Measurements from ENCODE around the gene NSD1.
"Not testable (repeated sequence)": the region's sequence is repeated elsewhere in the genome, so short reads cannot be mapped to it uniquely, and the experiment has no call there.

The NSD1 gene

DNA sequence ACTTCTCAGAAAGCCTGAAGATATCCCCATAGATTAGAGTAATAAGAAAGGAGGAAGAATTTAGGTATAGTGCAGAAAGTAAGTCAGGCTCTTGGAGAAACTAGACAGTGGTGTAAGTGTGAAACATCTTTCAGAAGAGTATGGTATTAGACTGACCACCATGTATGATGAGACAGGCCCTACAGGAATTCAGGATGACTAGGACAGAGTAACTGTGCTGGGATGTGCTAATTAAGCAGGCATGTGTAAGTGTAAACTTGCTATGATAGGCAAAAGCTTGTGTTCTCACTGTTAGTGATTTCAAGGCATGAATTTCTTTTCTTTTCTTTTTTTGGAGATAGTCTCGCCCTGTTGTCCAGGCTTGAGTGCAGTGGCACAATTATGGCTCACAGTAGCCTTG is 99.2 kb downstream of the NSD1 start:
- peak; percentile 85 for DNase-seq

DNA sequence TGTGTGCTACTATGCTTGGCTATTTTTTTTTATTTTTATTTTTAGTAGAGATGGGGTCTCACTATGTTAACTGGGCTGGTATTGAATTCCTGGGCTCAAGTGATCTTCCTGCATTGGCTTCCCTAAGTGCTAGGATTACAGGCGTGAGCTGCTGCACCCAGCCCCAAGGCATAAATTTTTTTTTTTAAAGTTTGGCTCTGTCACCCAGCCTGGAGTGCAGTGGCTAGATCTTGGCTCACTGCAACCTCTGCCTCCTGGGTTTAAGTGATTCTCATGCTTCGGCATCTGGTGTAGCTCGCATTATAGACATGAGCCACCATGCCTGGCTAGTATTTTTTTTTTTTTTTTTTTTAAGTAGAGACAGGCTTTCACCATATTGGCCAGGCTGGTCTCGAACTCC is 99.6 kb downstream of the NSD1 start:
- no peak for DNase-seq

DNA sequence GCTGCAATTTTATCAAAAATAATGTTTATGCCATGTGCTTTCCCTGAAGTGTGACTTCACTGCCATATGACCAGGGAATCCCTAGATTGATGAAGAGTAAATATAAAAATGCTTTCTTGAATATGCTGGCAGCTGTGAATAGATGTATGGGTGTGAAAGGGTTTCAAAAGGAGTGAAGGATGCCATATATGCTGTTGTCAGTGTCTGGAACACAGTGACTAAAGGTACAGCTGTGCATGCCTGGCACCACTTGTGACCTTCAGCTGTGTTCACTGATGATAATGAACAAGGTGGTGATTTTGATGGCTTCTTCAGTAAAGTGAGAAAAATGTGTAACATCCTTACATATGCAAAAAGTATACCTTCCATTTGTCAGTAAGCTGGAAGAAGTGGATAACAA is 100.2 kb downstream of the NSD1 start:
- no peak for DNase-seq

DNA sequence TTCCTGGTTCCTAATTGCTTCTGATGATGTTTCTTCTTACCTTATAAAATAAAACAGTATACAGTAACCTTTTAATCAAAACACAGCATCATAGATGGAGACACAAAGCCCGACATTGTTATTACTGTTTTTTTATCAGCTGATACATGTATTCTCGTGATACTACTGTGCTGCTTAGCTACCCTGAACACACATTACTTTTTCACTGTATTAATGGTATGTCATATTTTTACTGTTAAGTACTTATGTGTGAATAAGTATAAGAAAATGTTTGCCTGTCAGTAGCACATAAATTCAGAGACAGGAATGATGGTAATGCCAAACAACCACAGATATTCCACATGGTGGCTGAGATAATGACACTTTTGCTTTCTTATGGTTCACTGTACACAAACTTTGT is 101.3 kb downstream of the NSD1 start:
- DNase-seq: peak; percentile 68

GRCh38 chr5:177241768-177242167 is 108.2 kb downstream of the NSD1 start:
- no peak for DNase-seq

DNA sequence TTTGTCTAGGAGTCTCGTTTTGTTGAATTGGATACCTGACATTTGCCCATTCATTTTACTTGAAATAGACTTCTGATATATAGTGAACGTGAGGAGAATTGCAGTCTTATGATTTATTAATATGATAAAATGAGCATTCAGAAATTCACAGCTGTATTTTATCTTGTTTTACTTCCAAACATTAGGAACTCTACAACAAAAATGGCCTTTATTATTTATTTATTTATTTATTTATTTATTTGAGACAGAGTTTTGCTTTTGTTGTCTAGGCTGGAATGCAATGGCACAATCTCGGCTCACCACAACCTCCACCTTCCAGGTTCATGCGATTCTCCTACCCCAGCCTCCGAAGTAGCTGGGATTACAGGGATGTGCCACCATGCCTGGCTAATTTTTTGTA is 108.7 kb downstream of the NSD1 start:
- no peak for DNase-seq

GRCh38 chr5:177249761-177250537 is 116.4 kb downstream of the NSD1 start:
- DNase-seq: no peak

GRCh38 chr5:177253252-177253651 is 119.7 kb downstream of the NSD1 start:
- no peak for DNase-seq

DNA sequence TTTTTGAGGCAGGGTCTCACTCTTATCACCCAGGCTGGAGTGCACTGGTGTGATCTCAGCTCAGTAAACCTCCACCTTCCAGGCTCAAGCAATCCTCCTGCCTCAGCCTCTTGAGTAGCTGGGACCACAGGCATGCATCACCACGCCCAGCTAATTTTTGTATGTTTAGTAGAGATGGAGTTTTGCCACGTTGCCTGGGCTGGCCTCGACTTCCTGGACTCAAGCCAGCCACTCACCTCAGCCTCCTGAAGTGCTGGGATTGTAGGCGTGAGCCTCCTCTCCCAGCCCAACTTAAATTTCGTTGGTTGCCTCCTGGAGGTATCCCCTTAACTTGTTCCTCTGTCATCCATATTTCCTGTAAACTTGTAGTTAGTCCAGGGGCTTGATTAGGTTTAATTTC is 122.7 kb downstream of the NSD1 start:
- DNase-seq: peak; percentile 29

- DNase-seq: not testable (repeated sequence)
Observed at GRCh38 chr5:177258711-177259110, 125.1 kb downstream of the NSD1 start.

- no peak for DNase-seq
Observed at GRCh38 chr5:177260961-177261360, 127.4 kb downstream of the NSD1 start.

- no peak for DNase-seq
Observed at GRCh38 chr5:177261510-177261909, 127.9 kb downstream of the NSD1 start.

GRCh38 chr5:177264178-177264577 is 130.6 kb downstream of the NSD1 start:
- no peak for DNase-seq

- no peak for DNase-seq
Observed at GRCh38 chr5:177265395-177265794, 131.8 kb downstream of the NSD1 start.

GRCh38 chr5:177269232-177269895 is 135.8 kb downstream of the NSD1 start:
- no peak for DNase-seq

DNA sequence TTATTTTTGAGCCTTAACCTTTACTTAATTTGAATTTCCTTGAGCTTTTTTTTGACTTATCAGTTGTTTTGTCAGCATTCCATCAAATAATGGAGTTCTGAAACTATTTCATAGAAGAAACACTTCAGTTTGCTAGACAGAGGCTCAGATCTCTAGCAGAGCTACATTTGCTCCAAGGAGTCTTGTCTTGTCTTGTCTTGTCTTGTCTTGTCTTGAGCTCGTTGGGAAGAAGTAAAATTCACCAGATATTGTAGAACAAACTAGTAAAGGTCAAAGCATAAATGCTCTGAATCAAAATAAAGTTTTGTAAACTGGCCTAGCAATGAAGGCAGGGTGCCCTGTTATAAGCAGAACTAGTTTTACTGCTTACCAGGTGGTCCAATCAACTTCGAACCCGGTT is 136.4 kb downstream of the NSD1 start:
- no peak for DNase-seq

DNA sequence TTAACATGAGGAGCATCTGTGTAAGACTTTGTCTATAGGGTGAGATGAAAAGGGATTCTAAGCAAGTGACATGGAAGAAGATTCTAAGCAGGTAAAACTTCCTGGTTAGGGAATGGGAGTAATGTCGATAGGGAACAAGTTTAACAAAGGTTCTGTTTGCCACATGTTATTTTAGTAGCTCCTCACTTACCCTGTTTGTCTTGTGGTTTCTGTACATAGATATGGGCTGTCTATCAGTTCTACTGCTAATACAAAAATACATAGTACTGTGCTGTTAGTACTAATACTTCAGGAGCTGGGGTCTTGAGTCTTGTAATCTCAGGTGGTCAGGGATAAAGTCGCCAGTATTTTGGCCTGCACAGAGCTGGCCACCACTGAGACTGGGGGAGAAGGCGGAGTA is 137.1 kb downstream of the NSD1 start:
- DNase-seq: no peak

DNA sequence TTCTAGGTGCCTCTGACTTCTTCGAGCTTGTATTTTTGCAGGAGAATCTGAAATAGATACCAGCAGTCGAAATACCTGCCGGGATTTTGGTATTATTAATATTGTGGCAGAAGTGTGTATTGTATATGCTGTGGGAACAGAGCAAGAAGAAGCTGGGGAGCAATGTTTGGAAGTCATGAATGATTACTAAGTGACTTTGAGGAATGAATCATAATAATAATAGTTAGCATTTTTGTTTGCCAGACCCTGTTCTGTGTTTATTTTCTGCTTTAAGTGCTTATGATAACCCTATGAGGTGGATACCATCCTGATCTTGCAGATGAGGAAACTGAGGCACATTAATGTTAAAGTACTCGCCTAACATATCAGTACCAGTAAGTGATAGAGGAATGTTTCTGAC is 137.5 kb downstream of the NSD1 start:
- no peak for DNase-seq

- no peak for DNase-seq
Observed at GRCh38 chr5:177275883-177276282, 142.3 kb downstream of the NSD1 start.

- no peak for DNase-seq
Observed at GRCh38 chr5:177276886-177277285, 143.3 kb downstream of the NSD1 start.

DNA sequence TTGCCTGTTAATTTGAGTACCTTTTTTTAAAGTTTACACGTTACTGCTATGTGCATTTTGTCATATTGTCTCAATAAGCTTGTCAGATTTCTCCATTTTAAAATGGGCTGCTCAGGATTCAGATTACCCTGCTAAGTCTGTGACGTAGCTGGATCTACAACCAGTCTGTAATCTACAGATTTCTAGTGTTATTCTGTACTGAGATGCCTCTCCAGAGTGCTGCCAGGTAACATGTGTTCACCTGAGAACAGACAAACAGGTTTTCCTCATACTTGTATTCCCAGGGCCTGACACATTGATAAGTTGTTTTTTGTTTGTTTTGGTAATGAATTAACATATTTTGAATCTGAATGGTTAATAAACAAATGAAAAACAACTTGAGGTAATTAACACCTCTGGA is 154.6 kb downstream of the NSD1 start:
- no peak for DNase-seq

GRCh38 chr5:177290816-177291596 is 157.4 kb downstream of the NSD1 start:
- DNase-seq: no peak

- no peak for DNase-seq
Observed at GRCh38 chr5:177291735-177292134, 158.2 kb downstream of the NSD1 start.

All from fibroblast of skin of right quadriceps (primary cell).